NK-92 treated with Interleukin-12 subunit alpha and Interleukin-12 subunit beta, amount 100 ng/mL, for 24 hours (cell line): ENCODE data around the gene TMEM19.

Experiments
- DNase-seq: peaks from one replicate; lab custom pipeline; 2025; lab: John Stamatoyannopoulos, UW

The TMEM19 gene

GRCh38 chr12:71685914-71686657, at the start of gene TMEM19:
TMEM19 (plus strand) TSS chr12:71686082; CDS start chr12:71686681, 599 bp downstream.
- peak; percentile 88 for DNase-seq

- no peak for DNase-seq
Observed at GRCh38 chr12:71636704-71637115, 49.2 kb upstream of the TMEM19 start.

GRCh38 chr12:71638499-71638898, 47.4 kb upstream of the TMEM19 start:
- DNase-seq = no peak

GRCh38 chr12:71639341-71639760, 46.5 kb upstream of the TMEM19 start:
- no peak for DNase-seq

GRCh38 chr12:71640316-71640715, 45.6 kb upstream of the TMEM19 start:
- no peak for DNase-seq

GRCh38 chr12:71641390-71641789, 44.5 kb upstream of the TMEM19 start:
- no peak for DNase-seq

- no peak for DNase-seq
Observed at GRCh38 chr12:71642264-71642663, 43.6 kb upstream of the TMEM19 start.

- DNase-seq = no peak
Observed at GRCh38 chr12:71645268-71645667, 40.6 kb upstream of the TMEM19 start.

GRCh38 chr12:71646512-71646911, 39.4 kb upstream of the TMEM19 start:
- DNase-seq = no peak

- DNase-seq = no peak
Observed at GRCh38 chr12:71648537-71648936, 37.3 kb upstream of the TMEM19 start.

- no peak for DNase-seq
Observed at GRCh38 chr12:71649401-71649800, 36.5 kb upstream of the TMEM19 start.

- DNase-seq = no peak
Observed at GRCh38 chr12:71652656-71653055, 33.2 kb upstream of the TMEM19 start.

GRCh38 chr12:71653137-71653536, 32.7 kb upstream of the TMEM19 start:
- DNase-seq = no peak

GRCh38 chr12:71654200-71654599, 31.7 kb upstream of the TMEM19 start:
- no peak for DNase-seq

GRCh38 chr12:71655495-71655894, 30.4 kb upstream of the TMEM19 start:
- DNase-seq = no peak

GRCh38 chr12:71655907-71656306, 30.0 kb upstream of the TMEM19 start:
- no peak for DNase-seq

- DNase-seq = no peak
Observed at GRCh38 chr12:71656740-71657139, 29.1 kb upstream of the TMEM19 start.

- no peak for DNase-seq
Observed at GRCh38 chr12:71661977-71662530, 23.8 kb upstream of the TMEM19 start.

GRCh38 chr12:71662849-71663560, 22.9 kb upstream of the TMEM19 start:
- DNase-seq = peak; percentile 57

- peak; percentile 87 for DNase-seq
Observed at GRCh38 chr12:71663561-71664410, 22.1 kb upstream of the TMEM19 start, which contains the start of the genes THAP2 and ZFC3H1. THAP2 (plus strand) TSS chr12:71664301; CDS start chr12:71664510, 209 bp downstream. ZFC3H1 (minus strand) TSS chr12:71663848; CDS start chr12:71663610, 238 bp downstream.

GRCh38 chr12:71664411-71665089, 21.3 kb upstream of the TMEM19 start:
- no peak for DNase-seq
